Esophagus mucosa (tissue), 1 donor: ENCODE measurements around the gene ARMC9. TPM values are rescaled to one million over a fixed set of nuclear protein-coding genes. Genes with fewer than 3 reads are reported as not detected.
"Not testable (repeated sequence)": the region's sequence is repeated elsewhere in the genome, so short reads cannot be mapped to it uniquely, and the experiment has no call there.

Experiments used
- ATAC-seq: fragments of 200-7000 bp; cut with Tn5 transposase; one replicate; pipeline ENCODE4 v1.9.1; 2020
- total RNA-seq: library from RNA; stranded (reverse); gene quantifications from one replicate; pipeline ENCODE4 v1.2.4, GENCODE V29; 2023
- donor health status: DM: yes; HTN: yes; CAD: no.

ARMC9 gene
- total RNA-seq, 1 donor from 2014 or later = 1.2 TPM

GRCh38 chr2:231343006-231343710 is 144.7 kb downstream of the ARMC9 start:
- ATAC-seq = no peak

DNA sequence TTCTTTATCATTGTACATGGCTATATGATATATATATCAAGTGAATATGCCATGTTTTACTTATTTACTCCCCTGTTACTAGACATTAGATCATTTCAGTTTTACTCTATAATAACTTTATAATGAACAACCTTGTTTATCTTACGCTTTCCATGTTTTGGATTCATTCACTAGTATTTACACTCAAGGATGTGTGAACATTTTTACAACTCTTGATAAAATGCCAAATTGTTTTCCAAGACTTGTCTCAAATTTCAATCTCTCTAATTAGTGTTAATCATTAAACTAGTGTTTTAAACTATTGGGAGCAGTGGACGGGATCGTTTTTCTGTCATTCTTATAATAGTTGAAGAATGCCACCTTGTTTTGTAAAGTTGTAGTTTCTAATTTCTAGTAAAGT is 145.6 kb downstream of the ARMC9 start:
- no peak for ATAC-seq

DNA sequence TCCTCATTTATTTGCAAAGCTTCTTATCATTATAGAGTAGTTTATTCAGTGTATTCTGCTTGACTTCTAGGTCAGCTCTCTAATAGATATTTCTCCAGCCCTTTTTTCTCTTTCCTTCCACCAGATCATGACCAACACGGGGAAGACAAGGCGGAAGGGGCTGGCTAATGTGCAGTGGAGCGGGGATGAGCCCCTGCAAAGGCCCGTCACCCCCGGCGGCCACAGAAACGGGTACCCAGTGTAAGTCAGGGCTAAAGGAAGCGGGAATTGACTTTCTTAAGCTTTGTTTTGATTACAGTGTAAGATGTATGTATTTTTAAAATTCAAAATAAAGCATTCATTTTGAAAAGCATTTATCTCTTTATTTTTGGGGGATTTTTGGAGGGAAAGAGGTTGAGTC is 146.4 kb downstream of the ARMC9 start:
- ATAC-seq = no peak

DNA sequence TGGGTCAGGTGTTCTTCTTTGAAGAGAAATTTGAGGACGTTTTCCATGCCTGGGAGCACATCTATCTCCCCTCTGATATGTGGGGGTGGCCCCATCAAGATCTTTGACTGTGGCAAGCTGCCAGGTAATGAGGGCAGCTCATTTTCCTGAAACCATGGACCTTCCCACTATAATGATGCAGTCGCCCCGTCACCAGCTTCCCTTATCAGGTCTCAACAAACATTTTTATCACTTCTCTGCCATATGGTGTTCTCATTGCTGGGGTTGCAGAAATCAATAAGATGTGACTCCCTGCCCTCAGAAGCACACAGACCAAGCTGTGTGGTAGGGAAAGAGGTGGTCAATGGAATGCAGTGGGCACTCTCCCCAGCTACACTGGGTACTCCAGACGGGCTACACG is 148.7 kb downstream of the ARMC9 start:
- no peak for ATAC-seq

- ATAC-seq = no peak
Observed at GRCh38 chr2:231347638-231348037, 149.2 kb downstream of the ARMC9 start.

GRCh38 chr2:231348173-231348572 is 149.7 kb downstream of the ARMC9 start:
- ATAC-seq = peak; percentile 57

DNA sequence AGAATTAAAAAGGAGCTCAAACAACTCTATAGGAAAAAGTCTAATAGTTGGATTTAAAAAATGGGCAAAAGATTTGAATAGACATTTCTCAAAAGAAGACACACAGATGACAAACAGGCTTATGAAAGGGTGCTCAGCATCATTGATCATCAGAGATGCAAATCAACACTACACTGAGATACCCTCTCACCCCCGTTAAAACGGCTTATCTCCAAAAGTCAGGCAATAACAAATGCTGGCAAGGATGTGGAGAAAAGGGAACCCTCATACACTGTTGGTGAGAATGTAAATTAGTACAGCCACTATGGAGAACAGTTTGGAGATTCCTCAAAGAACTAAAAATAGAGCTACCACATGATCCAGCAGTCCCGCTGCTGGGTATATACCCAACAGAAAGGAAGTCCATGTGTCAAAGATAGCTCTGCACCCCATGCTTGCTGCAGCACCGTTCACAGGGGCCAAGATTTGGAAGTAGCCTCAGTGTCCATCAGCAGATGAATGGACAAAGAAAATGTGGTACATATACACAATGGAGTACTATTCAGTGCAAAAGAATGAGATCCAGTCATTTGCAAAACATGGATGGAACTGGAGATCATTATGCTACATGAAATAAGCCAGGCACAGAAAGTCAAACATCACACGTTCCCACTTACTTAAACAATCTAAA is 150.4 kb downstream of the ARMC9 start:
- ATAC-seq = no peak

DNA sequence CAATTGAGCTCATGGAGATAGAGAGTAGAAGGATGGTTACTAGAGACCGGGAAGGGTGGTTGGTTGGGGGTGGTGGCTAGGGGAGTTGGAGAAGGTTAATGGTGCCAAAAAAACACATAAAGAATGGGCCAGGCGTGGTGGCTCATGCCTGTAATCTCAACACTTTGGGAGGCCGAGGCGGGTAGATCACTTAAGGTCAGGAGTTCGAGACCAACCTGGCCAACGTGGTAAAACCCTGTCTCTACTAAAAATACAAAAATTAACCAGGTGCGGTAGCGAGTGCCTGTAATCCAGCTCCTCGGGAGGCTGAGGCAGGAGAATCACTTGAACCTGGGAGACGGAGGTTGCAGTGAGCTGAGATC is 150.9 kb downstream of the ARMC9 start:
- not testable (repeated sequence) for ATAC-seq

- ATAC-seq = no peak
Observed at GRCh38 chr2:231351648-231352047, 153.2 kb downstream of the ARMC9 start.

- no peak for ATAC-seq
Observed at GRCh38 chr2:231353469-231353868, 155.0 kb downstream of the ARMC9 start.

- ATAC-seq = no peak
Observed at GRCh38 chr2:231355508-231356465, 157.4 kb downstream of the ARMC9 start.

DNA sequence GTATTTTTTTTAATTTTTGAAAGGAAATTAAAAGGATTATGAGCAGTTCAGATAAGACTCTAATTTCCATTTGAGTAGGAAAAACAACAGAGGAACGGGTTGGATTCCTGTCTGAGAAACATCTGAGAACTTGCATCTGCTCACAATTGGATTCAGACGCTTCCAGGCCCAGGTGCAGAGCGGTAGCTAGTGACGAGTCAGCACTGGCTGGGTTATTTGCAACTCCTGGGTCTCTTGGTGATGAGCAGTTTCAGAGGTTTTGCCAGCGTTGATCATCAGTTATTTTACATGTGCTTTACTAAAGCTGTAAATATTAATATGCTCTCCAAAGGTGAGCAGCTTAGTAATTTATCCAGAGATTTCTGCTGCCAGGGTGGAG is 158.0 kb downstream of the ARMC9 start:
- no peak for ATAC-seq

GRCh38 chr2:231357048-231357447 is 158.6 kb downstream of the ARMC9 start:
- ATAC-seq = no peak

DNA sequence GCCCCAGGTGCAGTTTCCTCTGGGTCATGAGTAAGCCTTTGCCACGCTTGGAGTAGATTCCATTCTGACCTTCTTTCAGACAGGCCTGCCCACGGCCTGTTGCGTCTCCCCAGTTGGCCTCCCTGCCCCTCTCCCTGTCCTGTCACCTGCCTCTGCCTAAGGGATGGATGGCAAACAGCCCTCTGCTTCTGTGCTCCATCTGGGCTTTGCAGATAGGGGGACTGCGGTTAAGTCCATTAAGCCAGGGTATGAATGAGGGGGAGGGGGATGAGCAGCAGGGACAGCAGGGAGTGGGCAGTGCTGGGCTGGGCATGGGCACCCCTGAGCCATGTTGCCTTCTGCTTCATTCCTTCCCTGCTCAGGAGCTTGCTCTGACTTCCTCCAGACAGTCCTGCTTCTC is 159.5 kb downstream of the ARMC9 start:
- no peak for ATAC-seq

GRCh38 chr2:231359441-231359840 is 161.0 kb downstream of the ARMC9 start:
- no peak for ATAC-seq

DNA sequence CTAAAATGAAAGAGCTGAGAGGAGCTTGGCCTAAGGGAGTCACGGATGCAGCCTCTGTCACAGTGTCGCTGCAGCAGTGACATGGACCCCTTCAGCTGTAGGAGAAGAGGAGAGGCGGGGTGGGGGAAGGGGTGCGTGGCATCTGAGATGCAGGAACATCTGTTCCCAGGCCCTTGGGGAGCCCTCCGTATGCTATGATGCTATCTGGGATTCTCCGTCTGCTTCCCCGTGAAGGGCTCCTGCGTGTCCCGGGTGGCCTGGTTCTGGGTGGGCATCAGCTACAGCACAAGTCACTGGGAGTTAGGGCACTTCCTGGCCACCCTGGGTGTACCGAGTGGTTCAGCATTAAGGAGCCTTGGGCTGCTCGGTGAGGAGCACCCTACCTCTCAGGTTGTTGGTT is 161.5 kb downstream of the ARMC9 start:
- ATAC-seq = no peak

DNA sequence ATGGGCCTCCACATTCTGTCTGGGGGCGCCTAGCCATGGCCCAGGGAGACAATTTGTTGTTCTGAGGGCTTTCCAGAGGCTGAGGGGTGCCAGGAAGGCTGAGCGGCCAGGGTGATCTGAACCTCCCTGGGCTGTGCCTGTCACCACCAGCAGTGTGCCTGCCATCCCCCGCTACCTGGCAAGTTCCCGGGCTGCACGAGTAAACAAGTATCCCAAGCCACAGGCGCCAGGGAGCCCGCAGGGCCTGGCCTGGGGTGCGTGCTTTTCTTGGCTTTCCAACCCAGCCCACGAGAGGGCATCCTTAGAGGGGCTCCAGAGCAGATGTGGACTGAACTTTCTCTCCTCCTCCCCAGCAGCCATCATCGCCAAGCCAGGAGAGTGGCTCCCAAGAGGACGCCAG is 162.0 kb downstream of the ARMC9 start:
- ATAC-seq = no peak

DNA sequence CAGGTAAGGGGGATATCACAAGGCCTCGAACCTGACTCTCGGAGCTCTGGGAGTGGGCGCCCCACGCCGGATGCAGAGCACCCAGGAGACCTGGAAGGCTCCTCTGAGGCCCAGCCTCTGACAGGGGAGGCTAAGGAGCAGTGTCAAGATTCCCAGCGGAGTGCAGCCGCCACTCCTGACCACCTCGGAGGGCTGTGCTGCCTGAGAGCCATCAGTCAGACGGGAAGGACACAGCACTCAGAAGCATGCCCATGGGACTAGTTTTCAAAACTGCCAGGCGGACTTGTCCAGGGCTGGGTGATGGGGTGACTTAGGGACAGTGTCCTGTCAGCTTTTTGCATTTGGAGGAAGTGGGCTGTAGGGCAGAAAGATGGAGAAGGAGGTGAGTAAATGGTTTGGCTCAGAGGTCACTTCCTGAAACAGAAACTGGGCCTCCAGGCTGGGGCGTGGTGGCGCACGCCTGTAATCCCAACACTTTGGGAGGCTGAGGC is 162.5 kb downstream of the ARMC9 start:
- no peak for ATAC-seq

DNA sequence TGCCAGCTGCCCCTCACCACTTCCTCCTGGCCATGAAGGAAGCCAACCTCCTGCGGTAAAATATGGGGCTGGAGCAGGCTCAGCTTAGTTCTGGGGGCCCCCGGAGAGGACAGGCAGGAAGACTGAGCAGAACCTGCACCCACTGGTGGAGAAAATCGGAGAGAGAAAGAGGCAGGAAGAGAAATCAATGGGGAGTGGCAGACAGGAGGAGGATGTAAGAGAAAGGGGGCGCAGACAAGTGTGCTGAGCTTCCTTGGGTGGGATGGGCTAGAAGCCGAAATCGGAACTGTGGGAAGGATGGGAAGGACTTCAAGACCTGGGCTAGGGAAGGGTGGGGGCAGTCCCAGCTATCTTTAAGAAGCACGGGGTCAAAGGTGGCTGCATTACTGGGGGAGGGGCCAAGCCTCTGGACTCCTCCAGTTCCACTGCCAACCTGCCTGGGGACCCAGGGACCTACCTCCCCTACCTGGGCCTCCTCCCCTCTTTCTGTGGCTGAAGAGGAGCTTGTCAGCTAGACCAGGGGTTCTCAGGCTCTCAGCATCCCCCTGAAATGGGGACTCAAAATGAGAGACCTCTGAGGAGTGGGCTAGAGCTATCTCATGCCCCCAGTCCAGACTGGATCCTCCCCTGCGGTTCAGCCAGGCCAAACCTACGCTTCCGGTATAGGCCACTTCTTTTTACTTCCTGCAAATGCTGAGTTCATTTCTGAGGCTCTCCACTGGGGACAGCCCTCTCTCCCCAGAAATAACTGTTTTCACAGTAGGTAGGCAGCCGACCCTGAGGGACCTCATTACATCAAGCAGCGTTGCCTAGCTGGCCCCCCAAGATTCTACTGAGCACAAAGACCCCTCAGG is 163.5 kb downstream of the ARMC9 start:
- no peak for ATAC-seq

DNA sequence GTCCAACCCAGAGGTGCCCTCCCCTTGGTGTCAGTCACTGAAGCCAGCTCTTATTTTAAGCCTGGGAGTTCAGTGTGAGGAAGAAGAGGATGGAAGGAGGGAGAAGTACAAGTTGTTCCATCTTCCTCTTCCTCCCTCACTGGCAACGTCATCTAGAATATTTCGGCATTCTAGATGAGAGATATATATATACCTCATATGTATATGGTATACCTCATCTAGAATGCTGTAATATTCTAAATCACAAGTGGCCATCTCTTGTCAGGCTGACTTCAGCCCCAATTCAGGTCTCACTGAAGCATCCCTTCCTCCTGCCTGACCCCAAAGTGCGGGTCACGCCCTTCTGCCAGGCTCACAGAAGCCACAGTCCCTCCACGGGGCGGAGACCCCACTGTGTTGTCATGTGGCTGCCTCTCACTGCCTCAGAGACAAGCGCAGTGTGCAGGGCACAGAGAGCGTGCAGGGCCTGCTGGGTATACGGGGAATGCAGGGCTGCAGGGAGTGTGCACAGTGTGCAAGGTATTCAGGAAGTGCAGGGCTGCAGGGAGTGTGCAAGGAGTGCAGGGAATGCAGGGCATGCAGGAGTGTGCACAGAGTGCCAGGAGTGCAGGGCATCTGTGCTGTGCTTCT is 164.2 kb downstream of the ARMC9 start:
- ATAC-seq = no peak

GRCh38 chr2:231364061-231364460 is 165.6 kb downstream of the ARMC9 start:
- no peak for ATAC-seq
